ENCODE data around the gene SERPINA6.

GRCh38 chr14:94282991-94283723 is 40.0 kb downstream of the SERPINA6 start:
- TF ChIP-seq CTCF (IDR thresholded peaks at IDR 0.05; ENCODE audit: low read depth, low read length, poor library complexity, severe bottlenecking): no peak
- no peak for TF ChIP-seq EZH2phosphoT487 (IDR thresholded peaks at IDR 0.05; ENCODE audit: borderline replicate concordance, low read length)
